Glutamatergic neuron (in vitro differentiated cells): ENCODE measurements around the gene HSPB7. TPM values are rescaled to one million over a fixed set of nuclear protein-coding genes. Genes with fewer than 3 reads are reported as not detected.
"Not testable (repeated sequence)": the region's sequence is repeated elsewhere in the genome, so short reads cannot be mapped to it uniquely, and the experiment has no call there.

Source experiments
- DNase-seq: peaks from one replicate; pipeline ENCODE4 v3.0.0; 2022
- H3K27ac Mint-ChIP-seq: one replicate; pipeline ENCODE4 v1.8.0; 2020; ENCODE audit warnings: mild to moderate bottlenecking, mixed read lengths, inconsistent platforms; ENCODE audit not compliant: unreplicated experiment
- H3K27me3 Mint-ChIP-seq: one replicate; pipeline ENCODE4 v1.8.0; 2020; ENCODE audit warnings: mild to moderate bottlenecking, moderate library complexity, mixed read lengths, inconsistent platforms; ENCODE audit not compliant: unreplicated experiment
- H3K36me3 Mint-ChIP-seq: one replicate; pipeline ENCODE4 v1.8.0; 2020; ENCODE audit warnings: mild to moderate bottlenecking, mixed read lengths, inconsistent platforms; ENCODE audit not compliant: unreplicated experiment
- H3K4me1 Mint-ChIP-seq: one replicate; pipeline ENCODE4 v1.8.0; 2020; ENCODE audit warnings: mild to moderate bottlenecking, low read depth, mixed read lengths, inconsistent platforms; ENCODE audit not compliant: unreplicated experiment
- H3K4me3 Mint-ChIP-seq: one replicate; pipeline ENCODE4 v1.8.0; 2020; ENCODE audit warnings: mild to moderate bottlenecking, mixed read lengths, inconsistent platforms; ENCODE audit not compliant: unreplicated experiment
- H3K9me3 Mint-ChIP-seq: one replicate; pipeline ENCODE4 v1.8.0; 2020; ENCODE audit warnings: mild to moderate bottlenecking, moderate library complexity, mixed read lengths, inconsistent platforms; ENCODE audit not compliant: unreplicated experiment
- CTCF ChIP-seq: fragments of 200-600 bp; sonication (generic); IDR thresholded peaks from one replicate; pipeline ENCODE4 v1.5.0; 2021; ENCODE audit not compliant: partially characterized antibody, unreplicated experiment
- total RNA-seq: library from RNA; stranded (reverse); fragmentation: NEBNext Ultra II Directional; extraction: Animal tissue kit (Norgen Biotek cat#: 25700); gene quantifications from one replicate; pipeline ENCODE4 v1.2.1, GENCODE V29; 2021; ENCODE audit not compliant: unreplicated experiment

Gene HSPB7
- total RNA-seq, 1 donor from 2014 or later, result not detected

GRCh38 chr1:16061266-16061665 is 43.4 kb upstream of the HSPB7 start:
- DNase-seq, result no peak
- Mint-ChIP-seq H3K4me3 (no peak overlapping the region), H3K4me1 (peaks cover 18% of the 10 kb centered on the region), H3K27ac (no peak overlapping the region), H3K36me3 (no peaks in the 10 kb centered on the region), H3K27me3 (peaks cover 16% of the 10 kb centered on the region), H3K9me3 (peaks cover 7% of the 10 kb centered on the region)
- no peak for TF ChIP-seq CTCF

GRCh38 chr1:16058394-16059120 is 40.7 kb upstream of the HSPB7 start:
- H3K9me3 Mint-ChIP-seq, H3K36me3 Mint-ChIP-seq, DNase-seq, H3K4me1 Mint-ChIP-seq, H3K4me3 Mint-ChIP-seq, H3K27ac Mint-ChIP-seq: not testable (repeated sequence)
- peaks cover 16% of the 10 kb centered on the region for H3K27me3 Mint-ChIP-seq

- not testable (repeated sequence) for H3K27ac Mint-ChIP-seq, H3K36me3 Mint-ChIP-seq, H3K27me3 Mint-ChIP-seq, H3K4me1 Mint-ChIP-seq, H3K4me3 Mint-ChIP-seq, H3K9me3 Mint-ChIP-seq, DNase-seq
These were observed 39.6 kb upstream of the HSPB7 start for GRCh38 chr1:16057314-16057915.

- not testable (repeated sequence) for DNase-seq, H3K4me3 Mint-ChIP-seq, H3K9me3 Mint-ChIP-seq, H3K27me3 Mint-ChIP-seq, H3K4me1 Mint-ChIP-seq, H3K27ac Mint-ChIP-seq, H3K36me3 Mint-ChIP-seq
These were observed 38.7 kb upstream of the HSPB7 start for GRCh38 chr1:16056521-16056912.

- H3K27me3 Mint-ChIP-seq, result peaks cover 7% of the 10 kb centered on the region
- peak; percentile 83 for TF ChIP-seq CTCF
- DNase-seq, result peak; percentile 95
- no peak overlapping the region for H3K27ac Mint-ChIP-seq
- peaks cover 2% of the 10 kb centered on the region for H3K4me1 Mint-ChIP-seq
- no peaks in the 10 kb centered on the region for H3K36me3 Mint-ChIP-seq
- H3K9me3 Mint-ChIP-seq, result peaks cover 3% of the 10 kb centered on the region
- no peak overlapping the region for H3K4me3 Mint-ChIP-seq
These were observed 38.0 kb upstream of the HSPB7 start for GRCh38 chr1:16055613-16056520.

GRCh38 chr1:16054598-16055540 is 37.0 kb upstream of the HSPB7 start:
- Mint-ChIP-seq H3K36me3 (no peaks in the 10 kb centered on the region), H3K9me3 (peaks cover 3% of the 10 kb centered on the region), H3K27me3 (peaks cover 5% of the 10 kb centered on the region), H3K27ac (no peak overlapping the region), H3K4me3 (no peak overlapping the region), H3K4me1 (peaks cover 2% of the 10 kb centered on the region)
- TF ChIP-seq CTCF, result no peak
- DNase-seq, result no peak
